ENCODE measurements around the gene PKD1. TPM values are rescaled to one million over a fixed set of nuclear protein-coding genes. Genes with fewer than 3 reads are reported as not detected.

Gene PKD1
- polyA plus RNA-seq, 1 donor from 2014 or later, result 176 TPM

GRCh38 chr16:2078691-2079090 is 57.0 kb downstream of the PKD1 start:
- no peak overlapping the region for H3K4me2 ChIP-seq (ENCODE audit: low read length)
- H3K36me3 ChIP-seq (ENCODE audit: insufficient read depth, low read length), result no peaks in the 10 kb centered on the region
- no peak overlapping the region for H2AFZ ChIP-seq (ENCODE audit: low read depth, low read length)
- H3K27ac ChIP-seq (ENCODE audit: low read length), result no peak overlapping the region
- no peaks in the 10 kb centered on the region for H3K9me2 ChIP-seq (ENCODE audit: insufficient read depth, low read length)
- no peaks in the 10 kb centered on the region for H3K27me3 ChIP-seq (ENCODE audit: insufficient read depth, low read depth, low read length)
- no peak overlapping the region for H3K4me3 ChIP-seq (ENCODE audit: low read length)
- H3K79me2 ChIP-seq (replicated peaks; ENCODE audit: insufficient read depth, low read length), result no peaks in the 10 kb centered on the region
- TF ChIP-seq CTCF (IDR thresholded peaks at IDR 0.05; ENCODE audit: poor library complexity, severe bottlenecking), result no peak
- TF ChIP-seq RAD21 (conservative IDR thresholded peaks at IDR 0.05), result no peak
- no peak for TF ChIP-seq TAF1 (IDR thresholded peaks at IDR 0.05; ENCODE audit: low read depth)
- TF ChIP-seq EZH2 (IDR thresholded peaks at IDR 0.05; ENCODE audit: borderline replicate concordance, insufficient read depth, low read length, poor library complexity, severe bottlenecking), result no peak
- no peak for TF ChIP-seq POLR2AphosphoS5 (IDR thresholded peaks at IDR 0.05)
- TF ChIP-seq SMC3 (conservative IDR thresholded peaks at IDR 0.05; ENCODE audit: poor library complexity), result no peak
- no peak for TF ChIP-seq EP300 (conservative IDR thresholded peaks at IDR 0.05; ENCODE audit: poor library complexity, severe bottlenecking)
- TF ChIP-seq MXI1 (conservative IDR thresholded peaks at IDR 0.05; ENCODE audit: poor library complexity, severe bottlenecking), result no peak
- TF ChIP-seq REST (IDR thresholded peaks at IDR 0.05; ENCODE audit: borderline replicate concordance), result no peak
- H4K20me1 ChIP-seq (ENCODE audit: insufficient read depth), result no peaks in the 10 kb centered on the region
- no peaks in the 10 kb centered on the region for H3K9me3 ChIP-seq (ENCODE audit: low read length)
- H3F3A ChIP-seq (ENCODE audit: insufficient read depth, low read length, poor library complexity, severe bottlenecking), result no peaks in the 10 kb centered on the region
- no peak overlapping the region for H3K9ac ChIP-seq (ENCODE audit: low read length)

GRCh38 chr16:2078096-2078495 is 57.6 kb downstream of the PKD1 start:
- Histone ChIP-seq H3K9ac (ENCODE audit: low read length) (no peak overlapping the region), H3K9me2 (ENCODE audit: insufficient read depth, low read length) (no peaks in the 10 kb centered on the region), H3K27ac (ENCODE audit: low read length) (no peak overlapping the region), H3K9me3 (ENCODE audit: low read length) (no peaks in the 10 kb centered on the region), H3K36me3 (ENCODE audit: insufficient read depth, low read length) (no peaks in the 10 kb centered on the region), H4K20me1 (ENCODE audit: insufficient read depth) (no peaks in the 10 kb centered on the region), H3K4me3 (ENCODE audit: low read length) (no peak overlapping the region), H3K27me3 (ENCODE audit: insufficient read depth, low read depth, low read length) (no peaks in the 10 kb centered on the region), H3K79me2 (replicated peaks; ENCODE audit: insufficient read depth, low read length) (no peaks in the 10 kb centered on the region), H2AFZ (ENCODE audit: low read depth, low read length) (no peak overlapping the region), H3F3A (ENCODE audit: insufficient read depth, low read length, poor library complexity, severe bottlenecking) (no peaks in the 10 kb centered on the region), H3K4me2 (ENCODE audit: low read length) (no peak overlapping the region)
- no peak for TF ChIP-seq RAD21 (conservative IDR thresholded peaks at IDR 0.05)
- no peak for TF ChIP-seq REST (IDR thresholded peaks at IDR 0.05; ENCODE audit: borderline replicate concordance)
- TF ChIP-seq SMC3 (conservative IDR thresholded peaks at IDR 0.05; ENCODE audit: poor library complexity), result no peak
- no peak for TF ChIP-seq MXI1 (conservative IDR thresholded peaks at IDR 0.05; ENCODE audit: poor library complexity, severe bottlenecking)
- TF ChIP-seq EZH2 (IDR thresholded peaks at IDR 0.05; ENCODE audit: borderline replicate concordance, insufficient read depth, low read length, poor library complexity, severe bottlenecking), result no peak
- TF ChIP-seq CTCF (IDR thresholded peaks at IDR 0.05; ENCODE audit: poor library complexity, severe bottlenecking), result no peak
- TF ChIP-seq TAF1 (IDR thresholded peaks at IDR 0.05; ENCODE audit: low read depth), result no peak

All from neural cell (in vitro differentiated cells).